DMS153 (cell line): ENCODE results near the gene NDUFV1.
"Not testable (repeated sequence)": the region's sequence is repeated elsewhere in the genome, so short reads cannot be mapped to it uniquely, and the experiment has no call there.

Experiments used
- DNase-seq: peaks from one replicate; lab custom pipeline; 2025; lab: John Stamatoyannopoulos, UW

The NDUFV1 gene

GRCh38 chr11:67611704-67612587 is 5.2 kb downstream of the NDUFV1 start:
- DNase-seq = no peak

DNA sequence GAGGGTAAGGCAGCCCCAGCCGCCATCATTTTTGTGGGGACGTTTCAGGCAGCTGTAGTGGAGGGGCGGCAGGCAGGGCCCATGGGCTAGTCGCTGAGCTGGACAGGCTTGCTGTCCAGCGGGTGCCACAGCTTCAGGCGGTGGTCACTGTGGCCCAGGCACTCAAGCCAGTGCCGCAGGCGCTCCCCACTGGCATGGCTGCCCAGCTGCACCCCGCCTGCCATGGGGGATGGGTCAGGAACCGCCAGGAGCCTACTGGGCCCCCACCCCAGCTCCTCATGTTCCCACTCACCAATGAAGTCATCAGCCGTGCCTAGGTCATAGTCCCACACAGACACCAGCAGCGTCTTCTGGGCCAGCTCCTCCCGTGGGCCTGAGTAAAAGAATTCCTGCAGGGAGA is 6.0 kb downstream of the NDUFV1 start:
- DNase-seq = no peak

- DNase-seq = no peak
These were observed 6.7 kb downstream of the NDUFV1 start for GRCh38 chr11:67613313-67613959.

DNA sequence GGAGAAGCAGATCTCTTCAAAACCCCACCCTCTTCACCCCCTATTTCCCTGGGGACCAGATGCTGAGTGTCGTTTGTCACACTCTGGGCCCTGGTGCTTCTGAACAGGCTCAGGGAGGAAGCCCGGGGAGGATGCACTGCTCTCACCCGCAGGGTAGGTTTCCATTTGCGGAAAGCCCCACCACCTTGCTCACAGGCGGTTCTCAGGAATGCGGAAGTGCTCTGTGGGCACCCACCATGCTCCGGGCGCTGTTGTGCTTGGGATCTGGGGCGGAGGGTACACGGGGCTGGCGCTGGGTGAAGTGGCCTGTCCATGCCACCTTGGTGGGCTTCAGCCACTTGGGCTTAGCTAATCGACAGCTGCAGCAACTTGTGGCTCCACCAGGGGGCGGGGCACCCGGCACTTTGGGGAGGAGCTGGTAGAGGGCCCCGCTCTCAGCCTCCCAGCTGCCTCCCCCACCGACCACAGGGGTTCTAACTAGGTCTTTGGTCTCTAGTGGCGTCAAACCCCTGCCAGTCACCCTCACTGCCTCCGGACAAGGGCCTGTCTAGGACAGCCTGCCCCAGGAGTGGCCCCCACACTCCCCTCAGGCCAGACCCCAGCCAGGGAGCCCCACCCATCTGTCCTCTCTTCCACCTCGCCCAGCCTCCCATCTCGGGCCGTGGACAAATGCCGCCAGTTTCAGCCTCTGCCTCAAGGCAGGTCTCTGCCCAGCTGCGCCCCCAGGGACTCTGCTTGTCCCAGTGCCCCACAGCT is 7.4 kb downstream of the NDUFV1 start:
- no peak for DNase-seq

DNA sequence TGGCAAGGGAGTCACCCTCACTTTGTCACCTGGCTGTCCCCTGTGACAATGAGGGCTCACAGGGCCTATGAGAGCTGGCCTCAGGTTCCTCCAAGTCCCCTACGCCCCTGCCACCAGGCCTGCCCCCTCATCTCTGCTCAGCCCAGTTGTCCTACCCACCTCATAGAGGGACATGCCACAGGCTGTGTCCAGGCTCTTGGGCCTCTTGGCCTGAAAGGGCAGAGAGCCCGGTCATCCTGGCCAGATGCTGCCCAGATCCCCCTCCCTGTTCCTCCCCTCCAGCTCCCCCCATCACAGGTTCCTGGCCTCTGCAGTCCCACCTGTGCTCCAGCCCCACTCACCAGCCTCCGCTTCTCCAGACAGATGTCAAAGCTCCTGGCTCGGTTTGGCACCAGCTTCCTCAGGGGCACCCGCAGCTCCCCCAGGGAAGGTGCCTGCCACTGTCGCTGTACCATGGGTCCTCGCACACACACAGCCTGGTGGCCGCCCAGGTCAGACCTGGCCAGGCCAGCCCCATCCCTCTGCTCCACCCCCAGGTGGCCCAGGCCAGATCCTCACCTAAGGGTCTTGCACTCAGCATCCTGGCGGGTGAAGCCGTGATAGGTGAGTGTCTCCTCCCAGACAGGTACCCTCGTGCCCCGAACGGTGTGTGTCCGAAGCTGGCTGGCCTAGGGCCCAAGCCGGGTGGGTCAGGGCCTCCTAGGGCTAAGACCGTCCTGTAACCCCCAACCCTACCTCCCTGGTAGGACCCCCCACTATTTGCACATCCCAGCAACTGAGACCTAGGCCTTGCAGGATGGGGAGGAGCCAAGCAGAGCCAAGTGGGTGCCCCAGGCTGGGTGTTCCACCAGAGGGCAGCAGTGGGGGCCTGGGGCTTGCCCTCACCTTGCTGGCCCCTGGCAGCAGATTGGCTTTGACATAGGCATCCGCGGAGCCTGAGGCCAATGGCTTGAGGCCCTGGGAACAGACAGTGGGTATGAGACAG is 8.3 kb downstream of the NDUFV1 start:
- peak; percentile 60 for DNase-seq

GRCh38 chr11:67615728-67616430 is 9.1 kb downstream of the NDUFV1 start:
- no peak for DNase-seq

DNA sequence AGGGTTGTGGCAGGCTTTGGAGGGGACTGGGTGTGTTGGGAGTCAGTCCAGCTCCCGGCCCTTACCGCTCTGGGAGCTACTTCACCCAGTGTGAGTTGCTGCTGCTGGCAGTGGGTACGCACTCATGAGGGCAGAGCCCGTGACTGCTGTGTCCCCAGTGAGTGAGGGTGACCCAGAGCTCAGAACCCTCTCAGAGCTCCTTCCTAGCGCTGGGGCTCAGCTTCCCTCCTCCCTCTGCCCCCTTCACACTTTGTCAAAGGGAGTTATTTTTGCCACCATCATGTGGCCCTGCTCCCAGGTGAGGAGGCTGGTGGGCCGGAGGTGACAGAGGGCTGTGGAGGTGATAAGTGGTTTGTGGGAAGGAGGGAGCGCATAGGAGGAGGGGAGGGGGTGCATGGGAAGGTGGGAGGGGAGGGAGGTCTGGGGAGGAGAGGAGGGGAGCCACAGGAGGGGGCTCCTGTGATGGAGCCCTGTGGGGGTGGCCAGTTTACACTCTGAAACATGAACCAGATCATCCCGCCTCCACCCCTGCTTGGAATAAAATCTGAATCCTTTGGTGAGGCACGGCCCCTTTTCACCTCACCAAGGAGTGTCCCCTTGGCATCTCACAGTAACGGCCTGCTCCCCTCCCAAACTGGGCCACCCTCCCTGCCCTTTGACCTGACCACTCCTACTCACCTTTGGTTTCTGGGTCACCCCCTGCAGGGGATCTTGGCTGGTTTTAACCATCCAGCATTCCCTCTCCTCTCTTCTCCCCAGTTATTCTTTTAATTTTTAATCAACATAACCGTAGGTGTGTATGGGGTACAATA is 9.9 kb downstream of the NDUFV1 start:
- DNase-seq = no peak

DNA sequence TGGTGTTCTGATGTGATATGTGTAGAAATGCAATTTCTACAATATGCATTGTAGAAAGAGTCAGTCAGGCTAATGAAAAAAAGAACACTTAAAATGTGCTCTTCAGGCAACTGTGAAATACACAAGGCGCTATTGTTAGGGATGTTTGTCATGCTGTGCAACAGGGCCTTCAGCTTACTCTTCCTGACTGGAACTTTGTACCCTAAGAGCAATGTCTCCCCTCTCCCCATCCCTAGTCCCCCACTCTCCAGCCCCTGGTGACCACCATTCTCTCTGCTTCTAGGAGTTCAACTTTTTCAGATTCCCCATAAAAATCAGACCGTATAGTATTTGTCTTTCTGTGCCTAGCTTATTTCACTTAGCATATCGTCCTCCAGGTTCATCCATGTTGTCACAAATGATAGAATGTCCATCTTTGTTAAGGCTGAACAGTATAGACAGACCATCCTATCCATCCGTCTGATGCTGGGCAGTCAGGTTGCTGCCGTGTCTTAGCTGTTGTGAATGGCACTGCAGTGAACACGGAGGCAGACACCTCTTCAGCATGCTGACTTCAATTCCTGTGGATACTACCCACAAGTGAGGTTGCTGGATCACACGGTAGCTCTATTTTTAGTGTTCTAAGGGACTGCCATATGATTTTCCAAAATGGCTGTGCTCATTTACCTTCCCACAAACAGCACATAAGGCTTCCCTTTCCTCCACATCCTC is 10.7 kb downstream of the NDUFV1 start:
- no peak for DNase-seq

- DNase-seq = not testable (repeated sequence)
These were observed 12.3 kb downstream of the NDUFV1 start for GRCh38 chr11:67618901-67619659.

GRCh38 chr11:67619683-67620618 is 13.2 kb downstream of the NDUFV1 start:
- DNase-seq = not testable (repeated sequence)

DNA sequence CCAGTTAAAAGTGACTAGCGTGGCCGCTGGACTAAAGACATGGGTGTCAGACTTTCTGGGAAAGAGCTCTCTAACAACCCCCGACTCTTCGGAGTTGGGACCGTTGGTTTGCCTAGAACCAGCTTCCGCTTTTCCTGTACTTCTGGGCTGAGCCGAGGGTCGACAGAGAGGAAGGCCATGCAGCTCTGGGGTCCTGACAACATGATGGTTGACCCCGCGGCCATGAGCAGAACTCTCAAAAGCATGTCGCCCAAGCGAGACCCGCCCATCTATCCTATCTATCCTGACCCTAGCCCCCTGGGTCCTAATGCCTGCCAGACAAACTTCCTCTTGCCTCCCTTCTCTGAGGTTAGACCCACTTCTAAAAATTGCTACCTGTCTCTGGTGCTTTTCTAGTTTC is 13.9 kb downstream of the NDUFV1 start:
- DNase-seq = not testable (repeated sequence)

DNA sequence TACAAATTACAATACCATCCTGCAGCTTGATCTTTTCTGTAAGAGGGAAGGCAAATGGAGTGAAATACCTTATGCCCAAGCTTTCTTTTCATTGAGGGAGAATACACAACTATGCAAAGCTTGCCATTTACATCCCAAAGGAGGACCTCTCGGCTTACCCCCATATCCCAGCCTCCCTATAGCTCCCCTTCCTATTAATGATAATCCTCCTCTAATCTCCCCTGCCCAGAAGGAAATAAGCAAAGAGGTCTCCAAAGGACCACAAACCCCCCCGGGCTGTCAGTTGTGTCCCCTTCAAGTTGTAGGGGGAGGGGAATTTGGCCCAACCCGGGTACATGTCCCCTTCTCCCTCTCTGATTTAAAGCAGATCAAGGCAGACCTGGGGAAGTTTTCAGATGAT is 15.2 kb downstream of the NDUFV1 start:
- not testable (repeated sequence) for DNase-seq

DNA sequence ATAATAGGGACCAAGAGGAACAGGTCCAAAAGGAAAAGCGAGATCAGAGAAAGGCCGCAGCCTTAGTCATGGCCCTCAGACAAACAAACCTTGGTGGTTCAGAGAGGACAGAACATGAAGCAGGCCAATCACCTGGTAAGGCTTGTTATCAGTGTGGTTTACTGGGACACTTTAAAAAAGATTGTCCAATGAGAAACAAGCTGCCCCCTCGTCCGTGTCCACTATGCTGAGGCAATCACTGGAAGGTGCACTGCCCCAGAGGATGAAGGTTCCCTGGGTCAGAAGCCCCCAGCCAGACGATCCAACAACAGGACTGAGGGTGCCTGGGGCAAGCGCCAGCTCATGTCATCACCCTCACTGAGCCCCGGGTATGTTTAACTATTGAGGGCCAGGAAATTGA is 16.2 kb downstream of the NDUFV1 start:
- DNase-seq = not testable (repeated sequence)

GRCh38 chr11:67623795-67624194 is 17.1 kb downstream of the NDUFV1 start:
- DNase-seq = not testable (repeated sequence)

- DNase-seq = not testable (repeated sequence)
These were observed 19.5 kb downstream of the NDUFV1 start for GRCh38 chr11:67626131-67626833.

- no peak for DNase-seq
These were observed 20.2 kb downstream of the NDUFV1 start for GRCh38 chr11:67626970-67627369.

GRCh38 chr11:67627441-67627811 is 20.7 kb downstream of the NDUFV1 start:
- DNase-seq = no peak
